Renal pelvis (tissue), 4 donors: Measurements from ENCODE around the gene ZNF423. TPM values are rescaled to one million over a fixed set of nuclear protein-coding genes. Genes with fewer than 3 reads are reported as not detected.
"Not testable (repeated sequence)": the region's sequence is repeated elsewhere in the genome, so short reads cannot be mapped to it uniquely, and the experiment has no call there.

Experiments
- DNase-seq: peaks from one replicate; pipeline ENCODE4 v3.0.0-alpha.2; 2013
- polyA plus RNA-seq, 3 donors: library from polyadenylated mRNA; unstranded; fragments of 120-200 nt; gene quantifications; one replicate each; pipeline ENCODE4 v1.2.1, GENCODE V29; 2013; ENCODE audit not compliant: insufficient read length in 3 of 3

ZNF423 gene
- polyA plus RNA-seq, 3 donors: 24.2 to 30.5 (median 28.5) TPM

GRCh38 chr16:49700251-49701064 is 155.5 kb downstream of the ZNF423 start:
- peak; percentile 74 for DNase-seq

- no peak for DNase-seq
These were observed 156.1 kb downstream of the ZNF423 start for GRCh38 chr16:49699841-49700175.

- DNase-seq: no peak
These were observed 156.7 kb downstream of the ZNF423 start for GRCh38 chr16:49698931-49699840.

- no peak for DNase-seq
These were observed 157.5 kb downstream of the ZNF423 start for GRCh38 chr16:49698453-49698815.

- no peak for DNase-seq
These were observed 158.1 kb downstream of the ZNF423 start for GRCh38 chr16:49697631-49698452.

GRCh38 chr16:49696414-49697101 is 159.4 kb downstream of the ZNF423 start:
- DNase-seq: no peak

- DNase-seq: no peak
These were observed 160.0 kb downstream of the ZNF423 start for GRCh38 chr16:49695782-49696413.

GRCh38 chr16:49693445-49693844 is 162.5 kb downstream of the ZNF423 start:
- DNase-seq: no peak

- no peak for DNase-seq
These were observed 165.1 kb downstream of the ZNF423 start for GRCh38 chr16:49690778-49691177.

GRCh38 chr16:49688036-49688697 is 167.7 kb downstream of the ZNF423 start:
- no peak for DNase-seq

- DNase-seq: no peak
These were observed 168.4 kb downstream of the ZNF423 start for GRCh38 chr16:49687476-49688002.

GRCh38 chr16:49684696-49685095 is 171.2 kb downstream of the ZNF423 start:
- DNase-seq: no peak

- no peak for DNase-seq
These were observed 173.2 kb downstream of the ZNF423 start for GRCh38 chr16:49682577-49683165.

- no peak for DNase-seq
These were observed 174.6 kb downstream of the ZNF423 start for GRCh38 chr16:49681217-49681883.

GRCh38 chr16:49679095-49679494 is 176.8 kb downstream of the ZNF423 start:
- no peak for DNase-seq

- DNase-seq: not testable (repeated sequence)
These were observed 178.3 kb downstream of the ZNF423 start for GRCh38 chr16:49677661-49678060.

GRCh38 chr16:49675413-49675812 is 180.5 kb downstream of the ZNF423 start:
- no peak for DNase-seq

GRCh38 chr16:49674990-49675389 is 180.9 kb downstream of the ZNF423 start:
- no peak for DNase-seq

- peak; percentile 44 for DNase-seq
These were observed 181.5 kb downstream of the ZNF423 start for GRCh38 chr16:49674351-49674851.
